Measurements from ENCODE around the gene NOM1.

The NOM1 gene

DNA sequence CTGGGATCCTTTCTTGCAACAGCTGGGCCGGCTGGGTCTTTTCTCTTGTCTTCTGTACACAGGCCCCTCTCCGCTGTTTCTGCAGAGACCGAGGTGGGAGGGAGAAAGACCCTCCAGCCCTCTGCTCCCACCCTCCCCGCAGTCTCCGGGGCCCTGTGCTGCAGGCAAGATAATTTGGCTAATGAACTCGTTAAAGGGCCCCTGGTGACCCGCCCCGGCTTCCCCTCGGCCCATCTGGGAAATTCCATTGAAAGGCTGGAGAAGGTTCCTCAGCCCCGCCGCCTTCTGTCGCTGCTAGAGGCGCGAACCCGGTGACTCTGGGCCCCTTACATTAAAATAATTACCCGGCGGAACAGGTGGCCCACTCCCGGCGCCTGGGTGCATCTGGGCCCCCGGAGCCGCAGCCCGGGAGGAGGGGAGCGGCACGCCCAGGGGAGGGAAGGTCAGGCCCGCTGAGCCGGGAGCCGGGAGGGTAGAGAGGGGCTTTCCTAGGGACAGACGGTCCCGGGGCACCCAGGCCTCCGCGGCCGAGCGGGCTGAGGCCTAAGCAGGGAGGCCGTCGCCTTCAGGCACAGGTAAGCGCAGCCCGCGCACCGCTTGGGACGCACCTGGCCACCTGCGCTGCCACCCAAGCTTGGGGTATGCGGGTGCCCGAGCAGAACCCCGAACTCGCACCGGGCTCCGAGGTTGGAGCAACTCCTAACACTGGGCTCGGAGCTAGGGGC is 68.3 kb downstream of the NOM1 start:
- peak; percentile 66 for DNase-seq

DNA sequence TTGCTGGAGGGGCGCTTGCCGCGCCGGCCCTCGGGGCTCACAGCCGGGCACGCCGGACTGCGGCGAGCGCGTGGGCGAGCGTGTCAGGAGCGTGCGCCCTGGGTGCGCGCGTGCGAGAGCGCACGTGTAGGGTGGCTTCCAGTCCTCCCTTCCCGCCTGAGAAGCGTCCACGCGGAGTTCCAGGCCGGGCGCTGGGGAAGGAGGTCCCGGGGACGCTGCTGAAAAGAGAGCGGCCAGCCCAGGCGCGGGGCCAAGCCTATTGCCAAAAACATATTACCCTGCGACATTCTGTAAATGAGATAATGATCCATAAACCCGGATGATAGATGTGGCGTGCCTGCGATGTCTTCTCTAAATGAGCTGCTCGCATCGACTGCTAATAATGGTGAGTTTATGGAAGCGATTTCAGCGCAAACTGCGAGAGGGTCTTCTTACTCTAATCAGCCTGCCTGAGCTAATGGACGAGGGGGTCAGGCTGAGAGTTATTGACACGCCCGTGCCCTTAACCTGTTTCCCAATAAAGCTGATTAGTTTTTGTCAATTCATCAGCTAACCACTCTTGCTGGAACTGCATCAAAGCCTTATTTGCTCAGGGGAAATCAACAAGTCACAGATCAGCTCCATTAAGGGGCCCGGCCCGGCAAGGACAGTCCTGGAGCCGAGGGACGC is 69.0 kb downstream of the NOM1 start:
- DNase-seq = peak; percentile 53

GRCh38 chr7:157018997-157019608 is 69.6 kb downstream of the NOM1 start:
- DNase-seq = no peak

DNA sequence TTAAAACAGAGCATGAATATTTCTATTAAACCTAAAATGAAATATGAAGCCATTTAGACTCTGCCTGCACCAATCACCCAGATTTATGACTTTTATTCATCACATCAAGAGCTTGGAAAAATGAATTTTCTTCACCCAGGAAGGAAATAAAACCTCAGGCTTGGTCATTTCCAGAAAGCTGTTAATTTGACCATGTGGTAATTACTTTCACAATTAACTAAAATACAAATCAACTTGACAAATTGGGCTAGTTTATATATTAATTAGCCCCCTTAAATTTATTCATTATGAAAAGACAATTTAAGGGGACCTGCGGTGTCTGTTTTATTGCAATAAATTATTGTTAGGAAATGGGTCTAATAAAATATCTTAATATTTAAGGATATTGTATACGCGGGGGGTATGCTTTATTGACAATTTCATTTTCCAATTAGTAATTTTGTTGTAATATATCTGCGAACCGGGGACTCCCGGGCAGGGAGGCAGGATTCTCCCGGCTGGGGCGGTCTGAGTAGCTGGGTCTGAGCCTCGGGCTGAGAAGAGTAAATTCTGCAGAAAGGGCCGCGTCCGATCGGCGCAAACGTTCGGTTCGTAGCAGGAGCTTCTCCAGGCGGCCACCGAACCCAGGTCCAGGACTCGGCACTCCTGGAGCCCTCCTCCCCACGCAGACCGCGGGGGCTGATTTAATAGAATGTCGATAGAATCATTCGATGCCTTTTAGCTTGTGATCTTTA is 70.4 kb downstream of the NOM1 start:
- peak; percentile 49 for DNase-seq

DNA sequence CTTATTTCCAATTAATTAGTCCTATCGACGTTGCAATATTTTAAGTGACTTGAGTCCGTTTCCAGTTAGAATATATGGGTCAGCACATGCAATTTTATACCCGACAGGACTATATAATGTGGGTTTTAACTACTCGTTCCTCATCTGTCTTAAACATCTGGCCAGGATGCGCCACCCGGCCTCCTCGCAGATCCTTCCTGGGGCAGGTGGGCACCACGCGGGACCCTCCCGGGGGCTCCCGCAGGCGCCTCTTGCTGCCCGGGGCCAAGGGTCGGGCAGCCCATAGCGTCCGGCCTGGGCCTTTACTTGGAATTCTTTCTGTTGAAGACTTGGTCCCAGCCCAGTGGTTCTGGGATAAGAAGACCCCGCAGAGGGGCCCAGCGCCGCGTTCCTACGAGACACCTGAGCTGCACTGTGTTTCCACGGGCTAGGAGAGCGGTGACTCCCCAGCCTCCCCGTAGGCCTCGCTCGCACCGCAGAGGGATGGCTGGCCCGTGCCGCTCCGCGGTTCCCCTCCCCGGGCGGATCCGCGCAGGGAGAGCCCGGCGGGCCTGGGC is 71.1 kb downstream of the NOM1 start:
- peak; percentile 66 for DNase-seq

- DNase-seq = peak; percentile 52
Observed at GRCh38 chr7:157021071-157021870, 71.8 kb downstream of the NOM1 start.

- peak; percentile 47 for DNase-seq
Observed at GRCh38 chr7:157021871-157022680, 72.6 kb downstream of the NOM1 start.

All from eye (tissue), 1 donor.